Measurements from ENCODE around the gene NCAM1.

DNA sequence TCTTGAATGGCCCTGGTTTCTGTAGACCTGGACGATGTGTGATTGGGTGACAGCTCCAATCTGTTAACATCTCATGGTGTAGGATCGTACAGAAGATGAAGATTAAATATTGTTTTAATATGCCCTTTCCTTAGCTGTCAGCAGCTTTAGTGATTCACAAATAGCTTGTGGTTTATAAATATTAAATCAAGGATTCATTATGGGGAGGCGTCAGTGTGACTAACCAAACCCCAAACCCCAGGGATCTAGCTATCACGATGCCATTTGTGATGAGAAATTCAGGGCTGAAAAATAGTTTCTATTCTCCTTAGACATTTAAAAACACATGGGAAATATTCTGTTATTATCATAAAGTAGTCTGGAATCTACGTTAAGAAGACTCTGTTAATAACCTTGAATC lies 73.4 kb downstream of the NCAM1 start:
- TF ChIP-seq CTCF (IDR thresholded peaks at IDR 0.05): no peak
- no peak for TF ChIP-seq POLR2A (IDR thresholded peaks at IDR 0.05)

Measured in right lobe of liver (tissue), 4 donors.